ENCODE measurements around the gene IQGAP2. TPM values are rescaled to one million over a fixed set of nuclear protein-coding genes. Genes with fewer than 3 reads are reported as not detected.

IQGAP2 gene
- total RNA-seq, 1 donor from 2014 or later, result 92.8 TPM

DNA sequence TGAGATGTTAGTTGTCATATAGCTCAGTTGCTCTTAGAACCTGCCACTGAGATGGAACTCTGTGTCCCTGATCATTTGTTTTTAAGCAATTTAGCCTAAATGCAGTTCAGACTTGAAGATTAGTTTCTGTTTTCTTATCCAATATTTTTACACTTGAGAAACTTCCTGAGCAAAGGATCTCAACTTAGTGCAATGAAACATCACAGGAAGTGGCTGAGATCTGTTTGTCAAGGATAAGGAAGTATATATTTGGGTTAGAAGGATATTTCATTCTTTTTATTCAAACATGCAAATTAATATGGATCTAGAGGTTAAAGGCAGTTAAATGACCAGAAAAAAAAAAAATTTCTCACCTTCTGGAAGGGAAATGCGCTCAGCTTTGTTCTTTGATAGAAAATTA lies 293.2 kb downstream of the IQGAP2 start:
- intact Hi-C loops (cut with micrococcal nuclease), result no loop called here

DNA sequence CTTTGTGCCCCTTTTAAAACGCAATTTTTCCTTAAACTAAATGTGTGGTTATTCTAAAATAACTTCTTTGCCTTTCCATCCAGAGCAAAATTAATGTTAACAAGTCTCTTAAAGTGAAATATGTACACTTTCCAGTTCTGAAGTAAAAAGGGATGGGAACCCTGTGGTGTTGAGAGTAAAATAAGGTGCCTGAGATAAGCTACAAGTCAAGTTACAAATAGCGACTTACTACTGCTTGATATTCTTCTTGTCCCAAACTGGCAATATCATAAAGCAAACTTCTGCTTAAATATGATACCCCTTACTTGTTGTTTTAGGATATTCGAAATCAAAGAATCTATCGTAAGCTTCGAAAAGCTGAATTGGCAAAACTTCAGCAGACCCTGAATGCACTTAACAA lies 294.6 kb downstream of the IQGAP2 start:
- intact Hi-C loops (cut with micrococcal nuclease), result no loop called here

DNA sequence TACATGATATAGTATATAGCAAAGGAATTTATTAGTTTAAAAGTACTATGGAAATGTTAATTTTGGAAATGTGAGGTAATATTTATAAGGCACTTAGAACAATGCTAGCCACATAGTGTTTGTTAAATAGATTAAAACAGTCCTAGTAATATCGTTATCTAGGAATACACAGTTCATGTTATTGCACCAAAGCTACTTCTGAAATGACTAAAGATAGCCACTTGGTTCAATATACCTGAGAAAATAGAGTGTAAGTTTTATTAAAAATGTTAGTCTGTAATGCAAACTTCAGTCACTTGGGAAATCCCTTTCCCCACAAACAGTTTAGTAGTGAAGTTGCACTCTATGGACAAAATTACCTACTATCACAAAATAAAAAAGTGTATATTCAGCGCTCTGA lies 297.5 kb downstream of the IQGAP2 start:
- intact Hi-C loops (cut with micrococcal nuclease), result no loop called here

DNA sequence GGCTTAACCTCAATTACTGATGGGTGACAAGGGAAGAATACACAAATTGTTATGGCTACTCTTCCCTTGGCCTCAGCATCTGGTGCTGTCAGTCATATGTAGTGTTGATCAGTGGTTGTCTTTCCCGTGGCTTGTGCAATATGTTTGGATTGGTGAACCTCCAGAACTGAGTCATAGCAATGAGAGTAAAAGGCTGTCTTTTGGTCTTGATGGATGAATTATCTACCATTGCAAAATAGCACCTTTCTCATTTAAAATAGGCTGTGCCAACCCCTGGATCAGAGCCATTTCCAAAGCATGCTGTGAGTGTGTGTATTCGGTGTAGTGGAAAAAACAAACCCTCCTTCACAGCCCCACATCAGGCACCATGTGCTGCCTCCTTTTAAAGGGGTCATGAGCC lies 298.2 kb downstream of the IQGAP2 start:
- intact Hi-C loops (cut with micrococcal nuclease), result no loop called here

DNA sequence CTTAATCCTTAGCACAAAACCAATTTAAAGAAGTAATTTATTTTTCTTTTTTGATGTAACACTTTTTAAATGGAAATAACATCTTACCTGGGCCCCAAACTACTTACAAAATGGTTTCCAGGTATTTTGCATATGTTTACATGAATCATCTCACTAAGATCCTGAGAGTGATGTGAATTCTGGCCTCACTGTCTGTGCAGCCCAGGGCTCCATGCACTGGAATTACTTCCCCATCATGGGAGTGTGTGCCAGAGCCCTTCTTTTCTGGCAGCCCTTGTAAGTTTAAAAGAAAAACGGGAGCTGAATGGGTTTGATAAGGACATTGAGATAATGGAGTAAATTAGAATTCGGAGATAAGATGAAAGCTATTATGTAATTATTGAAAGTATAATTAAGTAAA lies 300.6 kb downstream of the IQGAP2 start:
- intact Hi-C loops (cut with micrococcal nuclease), result no loop called here

DNA sequence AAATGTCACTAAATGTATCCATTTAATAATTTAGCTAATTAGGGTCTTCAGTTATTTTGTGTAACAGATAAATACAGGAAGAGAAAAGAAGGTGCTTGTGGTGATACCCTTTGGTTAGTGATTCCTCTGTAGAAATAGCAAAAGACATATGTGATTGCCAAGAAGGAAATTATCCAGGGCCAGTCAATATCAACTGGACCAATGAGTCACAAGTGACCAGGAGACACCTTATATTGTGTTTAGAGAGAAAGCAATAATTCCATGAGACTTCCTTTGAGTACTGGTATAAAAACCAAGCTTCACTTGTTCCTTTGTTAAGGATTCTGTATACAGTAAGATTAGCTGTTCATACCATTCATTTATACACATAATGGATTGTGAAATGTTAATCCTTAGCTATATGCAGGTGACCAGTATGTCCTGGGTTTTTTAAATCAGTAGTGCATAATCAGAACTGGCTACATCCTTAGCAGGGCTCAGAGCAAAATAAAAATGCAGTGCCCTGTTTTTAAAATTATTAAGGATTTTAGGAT lies 301.1 kb downstream of the IQGAP2 start:
- intact Hi-C loops (cut with micrococcal nuclease), result no loop called here

DNA sequence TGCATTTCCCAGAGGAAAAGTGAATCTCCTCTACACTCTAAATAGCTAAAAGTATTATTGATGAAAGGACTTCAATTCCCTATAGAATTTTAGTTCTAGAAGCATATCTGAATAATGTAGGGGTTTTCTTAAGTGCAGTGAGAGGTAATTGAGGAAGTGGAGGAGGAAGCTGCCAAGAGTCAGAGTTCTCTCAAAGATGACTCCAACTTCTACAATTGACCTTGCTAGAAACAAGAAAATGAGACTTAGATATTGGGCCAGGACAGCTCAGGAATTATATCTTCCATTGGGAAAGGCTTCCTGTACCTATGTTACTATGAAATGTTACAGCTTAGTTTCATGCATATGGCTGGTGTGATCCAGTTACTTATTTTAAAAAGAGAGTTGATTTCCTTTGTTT lies 302.5 kb downstream of the IQGAP2 start:
- intact Hi-C loops (cut with micrococcal nuclease), result no loop called here

DNA sequence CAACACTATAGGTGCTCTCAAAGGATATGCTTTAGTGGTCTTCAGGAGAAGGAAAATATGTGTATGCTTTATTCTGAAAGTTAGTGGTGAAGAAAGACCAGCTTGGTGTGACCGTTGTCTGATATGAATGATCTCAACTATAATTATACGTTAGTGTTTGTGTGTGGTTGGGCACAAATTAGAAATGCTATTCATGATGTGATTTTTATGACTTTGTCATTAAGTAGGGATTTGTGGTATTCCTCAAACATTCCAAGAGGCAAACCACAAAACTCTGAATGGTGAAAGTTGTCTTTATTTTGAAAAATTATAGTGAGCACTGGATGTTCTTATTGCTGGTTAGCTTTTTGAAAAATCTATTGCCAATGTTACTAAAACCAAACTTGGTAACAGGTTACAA lies 306.7 kb downstream of the IQGAP2 start:
- intact Hi-C loops (cut with micrococcal nuclease), result loop anchor here (10.0 kb wide), 1 partner anchor 1585 kb away; the partner anchor contains the start of gene AP3B1

DNA sequence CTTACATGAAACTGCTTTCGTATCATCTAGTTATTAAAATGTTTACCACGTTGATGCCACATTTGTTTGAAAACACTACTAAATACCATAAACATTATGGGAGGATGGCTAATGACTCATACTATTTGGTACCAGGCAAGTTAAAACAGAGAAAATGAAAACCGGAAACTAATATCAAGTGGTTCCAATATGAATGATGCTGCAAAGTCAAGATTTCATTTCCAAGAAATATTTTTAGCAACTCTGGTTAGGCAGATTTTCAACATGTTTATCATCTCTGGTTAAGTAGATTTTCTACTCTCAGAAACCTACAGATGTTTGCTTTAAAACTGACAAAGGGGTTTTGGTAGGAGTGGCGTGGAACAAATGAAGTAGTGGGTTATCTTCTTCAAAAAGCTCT lies 307.9 kb downstream of the IQGAP2 start:
- intact Hi-C loops (cut with micrococcal nuclease), result loop anchor here (10.0 kb wide), 1 partner anchor 1584 kb away; the partner anchor contains the start of gene AP3B1

DNA sequence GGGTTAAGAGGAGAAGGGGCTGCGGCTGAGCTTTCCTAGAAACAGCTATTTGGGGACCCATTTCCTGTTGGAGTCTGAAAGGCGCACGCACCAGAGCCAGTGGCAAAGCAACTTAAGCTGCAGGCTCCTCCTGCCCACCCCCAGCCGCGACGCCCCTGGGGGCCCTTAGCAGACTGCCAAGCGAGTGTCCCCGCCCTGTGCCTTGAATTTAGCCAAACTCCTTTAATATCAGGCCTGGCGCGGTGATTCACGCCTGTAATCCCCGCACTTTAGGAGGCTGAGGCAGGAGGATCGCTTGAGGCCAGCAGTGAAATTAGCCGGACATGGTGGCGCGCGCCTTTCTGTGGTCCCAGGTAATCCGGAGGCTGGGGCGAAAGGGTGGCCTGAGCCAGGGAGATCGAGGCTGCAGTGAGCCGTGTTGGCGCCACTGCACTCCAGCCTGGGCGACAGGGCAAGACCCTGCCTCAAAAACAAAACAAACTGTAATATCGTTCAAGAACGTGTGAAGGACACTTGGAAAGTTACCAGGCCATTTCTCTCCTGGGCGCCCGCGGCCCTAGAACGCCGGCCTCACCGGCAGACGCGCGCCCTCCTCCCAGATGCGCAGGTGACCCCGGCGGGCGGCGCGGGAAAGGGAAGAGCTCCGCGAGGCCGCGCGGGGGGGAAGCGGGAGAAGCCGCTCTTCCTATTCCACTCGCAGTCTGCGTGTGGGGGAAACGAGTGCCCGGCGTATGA lies 311.8 kb downstream of the IQGAP2 start:
- intact Hi-C loops (cut with micrococcal nuclease), result loop anchor here (1.0 to 10.0 kb wide), 3 partner anchors 8 to 1580 kb away; partner anchors contain the start of genes AP3B1 and IQGAP2

DNA sequence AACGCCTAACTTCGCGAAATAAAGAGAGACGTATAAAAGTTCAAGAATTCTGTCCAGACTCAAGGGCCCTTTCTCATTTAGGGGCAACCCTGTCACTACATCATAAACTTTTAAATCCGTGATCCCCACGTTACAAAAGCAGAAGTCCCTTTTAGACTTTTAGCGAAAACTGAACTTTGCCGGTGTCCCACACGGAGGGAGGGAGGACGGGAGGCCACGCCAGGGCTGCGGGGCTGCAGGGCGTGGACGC lies 312.3 kb downstream of the IQGAP2 start:
- intact Hi-C loops (cut with micrococcal nuclease), result loop anchor here (2.0 to 10.0 kb wide), 2 partner anchors 313 to 1579 kb away; partner anchors contain the start of genes AP3B1 and IQGAP2

DNA sequence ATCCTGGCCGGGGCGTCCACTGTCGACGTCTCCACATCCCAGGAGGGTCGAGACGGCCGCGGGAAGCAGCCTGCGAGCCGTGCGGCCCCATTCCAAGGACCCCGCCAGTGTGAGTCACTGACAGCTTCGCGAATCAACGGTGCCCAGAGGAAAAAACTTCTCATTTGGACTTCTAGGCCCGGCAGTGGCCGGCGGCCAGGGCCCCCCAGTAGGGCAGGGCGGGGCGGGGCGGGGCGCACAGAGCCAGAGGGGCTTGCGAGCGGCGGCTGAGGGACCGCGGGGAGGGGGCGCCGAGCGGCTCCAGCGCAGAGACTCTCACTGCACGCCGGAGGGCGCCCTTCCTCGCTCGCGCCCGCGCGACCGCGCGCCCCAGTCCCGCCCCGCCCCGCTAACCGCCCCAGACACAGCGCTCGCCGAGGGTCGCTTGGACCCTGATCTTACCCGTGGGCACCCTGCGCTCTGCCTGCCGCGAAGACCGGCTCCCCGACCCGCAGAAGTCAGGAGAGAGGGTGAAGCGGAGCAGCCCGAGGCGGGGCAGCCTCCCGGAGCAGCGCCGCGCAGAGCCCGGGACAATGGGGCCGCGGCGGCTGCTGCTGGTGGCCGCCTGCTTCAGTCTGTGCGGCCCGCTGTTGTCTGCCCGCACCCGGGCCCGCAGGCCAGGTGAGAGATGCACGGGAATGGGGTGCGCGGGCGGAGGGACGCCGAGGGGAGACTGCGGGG lies 312.8 kb downstream of the IQGAP2 start, which contains the start of gene F2R:
Gene F2R, plus strand, starts transcription at position 391 of the 720 bp plus-strand sequence. Its CDS starts 182 bp downstream, at position 573.
- intact Hi-C loops (cut with micrococcal nuclease), result loop anchor here (1.0 to 10.0 kb wide), 6 partner anchors 23 to 1579 kb away; partner anchors contain the start of genes AP3B1 and IQGAP2

DNA sequence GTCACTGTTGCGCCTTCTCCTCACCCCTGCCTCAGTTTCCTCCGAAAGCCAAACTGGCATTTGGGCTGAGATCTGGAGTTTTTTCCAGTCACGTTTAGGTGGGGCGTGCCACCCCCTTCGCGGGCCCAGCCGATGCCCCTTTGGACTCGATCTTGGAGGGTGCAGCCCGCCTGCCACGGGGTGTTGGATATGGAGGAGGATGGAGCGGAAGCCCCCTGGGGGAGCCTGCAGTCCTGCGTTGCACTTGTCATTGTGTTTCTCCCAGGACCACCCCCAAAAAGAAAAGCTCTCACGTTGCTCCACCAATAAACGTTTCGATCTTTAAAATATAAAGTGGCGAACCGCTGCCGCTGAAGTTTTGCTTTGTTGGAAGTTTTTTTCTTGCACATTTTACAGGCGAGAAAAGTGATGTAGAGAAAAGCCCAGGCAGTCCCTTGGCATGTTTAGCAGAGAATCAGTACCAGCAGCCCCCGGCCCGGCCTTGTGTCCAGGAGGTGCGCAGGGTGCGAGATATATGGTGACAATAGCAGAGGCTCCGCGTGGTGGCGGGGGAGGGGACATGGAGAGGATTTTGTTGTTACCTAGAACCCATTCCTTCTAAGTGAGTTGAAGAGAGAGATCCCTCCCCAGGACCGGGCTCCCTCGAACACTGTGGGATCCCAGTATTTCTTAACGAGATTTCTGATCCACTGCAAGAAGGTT lies 313.5 kb downstream of the IQGAP2 start:
- intact Hi-C loops (cut with micrococcal nuclease), result loop anchor here (1.0 to 10.0 kb wide), 5 partner anchors 23 to 1578 kb away; partner anchors contain the start of gene AP3B1

DNA sequence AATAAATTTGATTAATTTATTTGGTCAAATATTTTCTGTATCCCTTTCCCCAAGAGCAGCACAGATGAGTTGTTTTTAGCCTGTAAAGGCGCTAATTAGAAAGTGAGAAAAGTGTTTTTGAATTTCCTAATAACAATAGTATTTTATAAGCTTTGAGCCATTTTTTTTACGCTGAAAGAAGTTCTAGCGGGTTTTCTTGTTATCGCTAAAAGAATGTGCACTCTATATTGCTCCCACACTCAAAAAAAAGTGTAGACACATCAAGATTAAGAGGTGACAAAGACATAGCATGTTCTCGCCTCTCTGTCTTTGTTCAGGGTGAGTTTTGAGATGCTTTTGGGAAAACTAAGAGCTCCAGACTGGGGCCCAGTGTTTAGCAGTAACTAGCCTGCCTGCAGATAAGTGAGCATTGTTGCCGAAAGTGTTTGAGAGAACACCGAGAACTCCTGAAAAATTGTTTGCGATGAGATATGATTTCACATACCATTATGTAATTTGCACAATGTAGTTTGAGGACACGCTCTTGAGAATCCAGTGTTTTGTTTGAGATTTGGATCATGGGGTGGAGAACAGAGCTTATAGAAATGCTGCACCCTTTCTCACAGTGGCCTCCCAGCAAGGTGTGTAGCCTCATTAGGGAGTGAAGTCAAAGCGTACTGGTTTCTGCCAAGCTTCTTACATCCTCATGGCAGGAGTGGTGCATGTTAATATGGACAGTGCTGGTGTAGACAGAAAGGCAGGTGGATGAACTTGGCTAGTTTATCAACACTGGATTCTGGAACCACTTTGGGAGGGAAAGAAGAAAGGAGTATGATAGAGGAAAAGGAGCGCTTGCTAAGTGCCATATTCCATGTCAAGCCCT lies 314.4 kb downstream of the IQGAP2 start:
- intact Hi-C loops (cut with micrococcal nuclease), result loop anchor here (10.0 kb wide), 1 partner anchor 1577 kb away; the partner anchor contains the start of gene AP3B1

DNA sequence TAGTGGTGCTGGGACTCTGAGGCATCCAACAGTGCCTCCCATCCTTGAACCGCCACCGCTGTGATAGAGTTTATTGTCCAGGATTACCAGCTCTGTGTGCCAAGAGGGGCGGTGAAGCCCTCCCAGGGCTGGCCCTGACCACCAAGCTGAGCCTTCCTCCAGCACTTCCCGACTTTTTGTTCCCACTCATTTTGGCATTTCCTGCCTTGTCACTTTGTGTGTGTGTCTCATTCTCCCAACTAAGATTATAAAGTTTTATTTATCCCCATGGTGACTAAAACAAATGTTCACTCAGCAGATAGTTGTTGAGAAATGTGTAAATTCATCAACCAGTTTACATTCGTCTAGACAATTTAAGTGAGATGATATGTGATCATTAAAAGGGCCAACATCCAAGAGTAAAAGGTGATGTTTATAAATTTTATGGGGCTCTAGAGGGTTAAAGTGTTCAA lies 315.3 kb downstream of the IQGAP2 start:
- intact Hi-C loops (cut with micrococcal nuclease), result loop anchor here (10.0 kb wide), 1 partner anchor 1576 kb away; the partner anchor contains the start of gene AP3B1

DNA sequence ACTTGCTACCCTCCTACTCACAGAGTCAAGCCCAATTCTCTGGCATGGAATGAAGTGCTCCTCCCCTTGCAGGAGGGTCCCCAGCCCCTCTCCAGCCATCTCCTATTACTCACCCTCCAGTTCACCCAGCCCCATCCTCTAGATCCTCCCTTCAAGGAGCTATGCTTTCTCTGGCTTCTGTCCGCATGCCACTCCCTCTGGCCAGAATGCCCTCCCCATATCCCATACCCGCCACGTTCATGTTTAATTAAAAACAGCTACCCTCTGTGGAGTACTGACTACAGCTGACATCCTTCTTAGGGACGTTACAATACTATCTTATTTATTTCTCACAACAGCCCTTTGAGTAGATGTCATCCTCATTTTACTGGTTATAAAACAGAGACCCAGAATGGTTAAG lies 315.8 kb downstream of the IQGAP2 start:
- intact Hi-C loops (cut with micrococcal nuclease), result loop anchor here (10.0 kb wide), 1 partner anchor 1576 kb away; the partner anchor contains the start of gene AP3B1

DNA sequence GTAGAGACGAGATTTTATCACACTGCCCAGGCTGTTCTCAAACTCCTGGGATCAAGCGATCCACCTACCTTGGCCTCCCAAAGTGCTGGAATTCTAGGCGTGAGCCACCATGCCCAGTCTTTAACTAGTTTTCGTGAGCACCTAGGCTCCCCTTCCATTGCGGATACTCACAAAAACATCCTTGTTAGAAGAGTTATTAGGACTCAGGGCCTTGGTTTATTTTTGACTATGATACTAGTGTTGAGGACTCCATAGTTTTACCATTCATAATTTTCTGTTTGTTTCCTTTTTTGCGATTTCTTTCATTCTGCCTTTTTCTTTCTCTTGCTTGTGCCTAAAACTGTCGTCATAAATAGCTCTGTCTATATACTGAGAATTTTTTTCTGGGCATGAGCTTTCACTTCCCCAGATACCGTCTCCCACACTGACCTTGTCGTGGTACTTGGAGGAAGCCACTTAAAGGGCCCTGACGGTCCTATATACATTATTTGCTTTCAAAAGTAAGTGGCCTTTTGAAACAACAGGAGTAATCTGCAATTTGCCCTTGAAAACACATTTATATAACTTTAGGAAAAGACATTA lies 318.0 kb downstream of the IQGAP2 start:
- intact Hi-C loops (cut with micrococcal nuclease), result no loop called here

DNA sequence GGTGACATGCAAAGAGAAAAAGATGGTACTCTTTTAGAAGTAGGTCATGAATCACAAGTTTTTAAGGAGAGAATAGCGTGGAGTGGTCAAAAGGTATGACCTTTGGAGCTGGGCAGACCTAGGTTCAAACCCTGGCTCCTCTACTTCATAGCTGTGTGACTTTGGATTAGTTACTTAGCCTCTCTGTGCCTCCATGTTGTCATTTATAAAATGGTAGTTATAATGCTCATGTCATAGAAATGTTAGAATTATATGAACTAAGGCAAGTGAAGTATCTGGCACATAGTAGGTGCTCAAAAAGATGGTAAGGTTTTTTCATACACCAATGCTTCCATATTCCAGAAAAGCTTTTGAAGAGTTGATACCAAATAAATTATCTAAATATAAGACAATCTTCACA lies 320.2 kb downstream of the IQGAP2 start:
- intact Hi-C loops (cut with micrococcal nuclease), result loop anchor here (1.0 kb wide), 1 partner anchor 9 kb away; no protein-coding TSS in a partner anchor

DNA sequence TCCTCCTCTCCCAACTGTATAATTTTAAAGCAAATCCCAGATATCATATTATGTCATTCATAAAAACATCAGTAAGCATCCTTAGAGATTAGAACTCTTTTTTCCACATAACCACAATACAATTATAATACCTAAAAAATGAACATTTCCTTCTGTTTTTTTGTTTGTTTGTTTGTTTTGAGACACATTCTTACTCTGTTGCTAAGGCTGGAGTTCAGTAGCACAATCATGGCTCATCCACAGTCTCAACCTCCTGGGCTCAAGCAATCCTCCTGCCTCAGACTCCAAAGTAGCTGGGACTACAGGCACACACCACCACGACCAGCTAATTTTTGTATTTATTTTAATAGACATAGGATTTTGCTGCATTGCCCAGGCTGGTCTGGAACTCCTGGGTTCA lies 320.8 kb downstream of the IQGAP2 start:
- intact Hi-C loops (cut with micrococcal nuclease), result loop anchor here (1.0 kb wide), 1 partner anchor 10 kb away; no protein-coding TSS in a partner anchor

DNA sequence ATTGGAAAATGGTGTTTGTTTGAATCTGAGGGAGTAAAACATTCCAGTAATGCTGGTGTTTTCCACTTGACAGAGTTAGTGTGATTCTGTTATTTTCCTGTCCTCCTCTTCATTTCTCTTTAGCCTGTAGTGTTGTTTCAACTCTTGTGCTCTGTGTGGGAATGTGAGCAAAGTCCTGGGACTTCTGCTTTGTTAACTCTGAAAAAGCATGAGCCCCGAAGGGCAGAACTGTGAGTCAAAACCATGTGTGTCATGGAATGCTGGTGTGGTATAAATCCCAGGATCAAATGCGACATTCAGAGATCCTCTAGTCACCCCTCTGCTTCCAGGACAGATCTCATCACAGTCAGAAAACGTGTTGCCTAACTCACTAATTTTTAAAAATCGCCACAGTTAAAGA lies 321.8 kb downstream of the IQGAP2 start:
- intact Hi-C loops (cut with micrococcal nuclease), result no loop called here
